Thymus (tissue), 11 donors: ENCODE data around the gene ATN1. TPM values are rescaled to one million over a fixed set of nuclear protein-coding genes. Genes with fewer than 3 reads are reported as not detected.

Experiments
- DNase-seq, 9 donors: peaks; one replicate each; pipeline ENCODE4 v3.0.0-alpha.2; 2013; ENCODE audit warnings: low spot score in 9 of 9, low read depth in 6 of 9, missing footprints in 1 of 9
- H3K27ac ChIP-seq, 2 donors: one replicate each; pipeline ENCODE4 v1.5.1; 2013; ENCODE audit warnings: control low read depth in 1 of 2, low read depth in 1 of 2, low read length in 1 of 2, mild to moderate bottlenecking in 1 of 2, moderate library complexity in 1 of 2
- H3K27me3 ChIP-seq, 2 donors: one replicate each; pipeline ENCODE4 v1.5.1; 2013; ENCODE audit warnings: low read length in 1 of 2; ENCODE audit not compliant: control insufficient read depth in 2 of 2, insufficient read depth in 1 of 2
- H3K36me3 ChIP-seq, 2 donors: one replicate each; pipeline ENCODE4 v1.5.1; 2013; ENCODE audit warnings: low read length in 1 of 2, mild to moderate bottlenecking in 1 of 2, moderate library complexity in 1 of 2; ENCODE audit not compliant: control insufficient read depth in 2 of 2, insufficient read depth in 2 of 2
- H3K4me1 ChIP-seq, 2 donors: one replicate each; pipeline ENCODE4 v1.5.1; 2013; ENCODE audit warnings: low read length in 2 of 2; ENCODE audit not compliant: control insufficient read depth in 2 of 2, insufficient read depth in 2 of 2
- H3K4me3 ChIP-seq, 2 donors: one replicate each; pipeline ENCODE4 v1.5.1; 2013; ENCODE audit warnings: low read length in 2 of 2, control low read depth in 1 of 2, mild to moderate bottlenecking in 1 of 2
- H3K9me3 ChIP-seq, 2 donors: one replicate each; pipeline ENCODE4 v1.5.1; 2013; ENCODE audit warnings: low read length in 1 of 2, mild to moderate bottlenecking in 1 of 2; ENCODE audit not compliant: control insufficient read depth in 2 of 2, insufficient read depth in 1 of 2
- WGBS: extraction: QIAGEN DNeasy Blood & Tissue Kit; methylation state at CpG from one replicate; pipeline ENCODE4 v1.1.7; 2013; 5-methylcytosine and 5-hydroxymethylcytosine counted together
- polyA plus RNA-seq: library from polyadenylated mRNA; stranded (reverse); fragments of 200-250 nt; gene quantifications from one replicate; pipeline ENCODE4 v1.2.3, GENCODE V29; 2013
- total RNA-seq: library from RNA; stranded (reverse); fragments of 120-200 nt; gene quantifications from one replicate; pipeline ENCODE4 v1.2.4, GENCODE V29; 2013
- donor health status: healthy.

The ATN1 gene
- total and polyA plus RNA-seq, 2 donors = 1.6 to 30.3 TPM

DNA sequence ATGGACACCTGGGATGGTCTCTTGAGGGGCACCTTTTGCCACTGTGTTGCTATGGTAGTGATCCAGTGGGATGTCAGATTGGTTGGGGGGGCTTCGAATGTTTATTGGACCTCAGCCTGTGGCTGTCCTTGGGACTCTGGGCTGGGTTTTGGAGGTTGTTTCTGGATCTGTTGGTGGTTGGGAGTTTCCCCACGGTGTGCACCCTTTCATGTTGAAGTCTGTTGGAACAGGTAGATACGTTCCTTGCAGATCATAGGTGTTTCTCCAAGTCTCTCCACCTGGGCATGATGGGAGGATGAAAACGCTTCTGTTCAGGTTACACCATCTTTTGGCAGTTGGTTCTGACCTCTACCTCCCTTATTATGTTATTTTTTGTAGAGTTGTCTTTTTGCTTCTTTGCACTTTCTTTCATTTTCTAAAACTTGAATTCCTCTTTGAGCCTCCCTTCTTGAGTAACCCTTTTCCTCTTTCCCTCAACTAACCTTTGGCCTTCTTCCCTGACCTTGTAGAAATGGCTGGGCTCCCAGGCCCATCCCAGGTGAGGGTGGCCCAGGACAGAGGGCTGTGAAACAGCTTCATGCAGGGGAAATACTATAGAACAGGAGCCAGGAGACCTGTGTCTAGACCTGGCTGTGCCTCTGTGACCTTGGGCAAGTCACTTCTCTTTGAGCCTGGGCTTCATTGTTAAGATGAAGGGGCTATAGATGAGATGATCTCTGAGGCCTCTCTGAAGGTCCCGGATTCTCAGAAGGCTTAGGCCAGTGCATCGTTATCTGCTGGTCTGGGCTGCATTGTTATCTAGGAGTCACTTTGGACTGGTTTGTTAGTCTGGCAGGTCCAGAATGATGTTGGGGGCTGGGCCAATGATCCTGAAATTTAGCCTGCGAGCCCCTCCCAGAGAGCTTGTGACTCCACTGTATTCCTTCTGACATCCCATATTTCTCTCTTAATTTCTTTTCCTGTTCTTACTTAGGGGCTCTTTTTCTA is 2.0 kb downstream of the ATN1 start:
- 94% methylated on average over 7 of the region's 7 CpGs for WGBS
- Histone ChIP-seq H3K4me3 (peak overlapping the region; percentile 53 to 87), H3K9me3 (peaks cover 0 to 1% of the 10 kb centered on the region in 2 donors), H3K36me3 (peaks cover 0 to 11% of the 10 kb centered on the region in 2 donors), H3K4me1 (peaks cover 15 to 71% of the 10 kb centered on the region in 2 donors), H3K27me3 (peaks cover 0 to 33% of the 10 kb centered on the region in 2 donors), H3K27ac (peak overlapping the region in 1 of 2 donors; percentile 61)
- no peak for DNase-seq

DNA sequence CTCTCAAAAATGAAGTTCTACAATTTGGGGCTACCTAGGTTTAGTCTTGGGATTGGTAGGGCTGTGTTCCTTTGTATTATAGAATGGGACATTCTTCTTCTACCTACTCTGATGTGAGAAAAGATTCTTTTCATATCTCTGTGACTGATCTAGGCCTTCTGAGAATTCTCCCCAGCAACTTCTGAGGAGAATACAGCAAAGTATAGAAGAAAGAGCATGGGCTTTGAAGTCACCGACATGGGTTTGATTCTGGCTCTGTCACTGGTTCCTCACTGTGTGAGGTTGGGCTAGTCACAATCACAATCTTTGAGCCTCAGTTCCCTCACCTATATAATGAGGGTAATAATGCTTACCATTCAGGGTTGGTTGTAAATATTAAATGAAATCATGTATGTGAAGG is 5.0 kb downstream of the ATN1 start:
- Histone ChIP-seq H3K9me3 (no peaks in the 10 kb centered on the region), H3K36me3 (peaks cover 0 to 19% of the 10 kb centered on the region in 2 donors), H3K27ac (peak overlapping the region in 1 of 2 donors; percentile 40), H3K27me3 (peaks cover 0 to 14% of the 10 kb centered on the region in 2 donors), H3K4me3 (no peak overlapping the region), H3K4me1 (peaks cover 18 to 68% of the 10 kb centered on the region in 2 donors)
- DNase-seq = peak in 4 of 9 donors; percentile 70 to 88 (median 72)
- WGBS = 9% methylated on average over 1 of the region's 1 CpG

- no peak for DNase-seq
- H3K4me1 ChIP-seq = peaks cover 22 to 70% of the 10 kb centered on the region in 2 donors
- H3K4me3 ChIP-seq = no peak overlapping the region
- H3K27me3 ChIP-seq = peaks cover 0 to 4% of the 10 kb centered on the region in 2 donors
- no peaks in the 10 kb centered on the region for H3K9me3 ChIP-seq
- H3K36me3 ChIP-seq = peaks cover 3 to 24% of the 10 kb centered on the region in 2 donors
- H3K27ac ChIP-seq = no peak overlapping the region
- 91% methylated on average over 8 of the region's 8 CpGs for WGBS
Observed at GRCh38 chr12:6934110-6934509, 6.4 kb downstream of the ATN1 start.

GRCh38 chr12:6935371-6936193 is 7.8 kb downstream of the ATN1 start:
- H3K9me3 ChIP-seq = no peaks in the 10 kb centered on the region
- H3K4me3 ChIP-seq = no peak overlapping the region
- H3K27me3 ChIP-seq = no peaks in the 10 kb centered on the region
- H3K4me1 ChIP-seq = peaks cover 22 to 59% of the 10 kb centered on the region in 2 donors
- peaks cover 5 to 24% of the 10 kb centered on the region in 2 donors for H3K36me3 ChIP-seq
- WGBS = 96% methylated on average over 14 of the region's 14 CpGs
- no peak for DNase-seq
- peak overlapping the region; percentile 25 to 99 for H3K27ac ChIP-seq

GRCh38 chr12:6936194-6936635 is 8.5 kb downstream of the ATN1 start:
- WGBS = 94% methylated on average over 3 of the region's 3 CpGs
- H3K4me1 ChIP-seq = peaks cover 22 to 59% of the 10 kb centered on the region in 2 donors
- peaks cover 6 to 24% of the 10 kb centered on the region in 2 donors for H3K36me3 ChIP-seq
- no peaks in the 10 kb centered on the region for H3K9me3 ChIP-seq
- peak overlapping the region in 1 of 2 donors; percentile 59 for H3K4me3 ChIP-seq
- peak overlapping the region; percentile 25 to 99 for H3K27ac ChIP-seq
- DNase-seq = no peak
- no peaks in the 10 kb centered on the region for H3K27me3 ChIP-seq

DNA sequence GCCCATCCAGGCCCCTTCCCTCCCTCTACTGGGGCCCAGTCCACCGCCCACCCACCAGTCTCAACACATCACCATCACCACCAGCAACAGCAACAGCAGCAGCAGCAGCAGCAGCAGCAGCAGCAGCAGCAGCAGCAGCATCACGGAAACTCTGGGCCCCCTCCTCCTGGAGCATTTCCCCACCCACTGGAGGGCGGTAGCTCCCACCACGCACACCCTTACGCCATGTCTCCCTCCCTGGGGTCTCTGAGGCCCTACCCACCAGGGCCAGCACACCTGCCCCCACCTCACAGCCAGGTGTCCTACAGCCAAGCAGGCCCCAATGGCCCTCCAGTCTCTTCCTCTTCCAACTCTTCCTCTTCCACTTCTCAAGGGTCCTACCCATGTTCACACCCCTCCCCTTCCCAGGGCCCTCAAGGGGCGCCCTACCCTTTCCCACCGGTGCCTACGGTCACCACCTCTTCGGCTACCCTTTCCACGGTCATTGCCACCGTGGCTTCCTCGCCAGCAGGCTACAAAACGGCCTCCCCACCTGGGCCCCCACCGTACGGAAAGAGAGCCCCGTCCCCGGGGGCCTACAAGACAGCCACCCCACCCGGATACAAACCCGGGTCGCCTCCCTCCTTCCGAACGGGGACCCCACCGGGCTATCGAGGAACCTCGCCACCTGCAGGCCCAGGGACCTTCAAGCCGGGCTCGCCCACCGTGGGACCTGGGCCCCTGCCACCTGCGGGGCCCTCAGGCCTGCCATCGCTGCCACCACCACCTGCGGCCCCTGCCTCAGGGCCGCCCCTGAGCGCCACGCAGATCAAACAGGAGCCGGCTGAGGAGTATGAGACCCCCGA is 9.1 kb downstream of the ATN1 start:
- Histone ChIP-seq H3K9me3 (no peaks in the 10 kb centered on the region), H3K27me3 (no peaks in the 10 kb centered on the region), H3K27ac (peak overlapping the region; percentile 98 to 99), H3K4me3 (peak overlapping the region; percentile 59 to 79), H3K36me3 (peaks cover 9 to 27% of the 10 kb centered on the region in 2 donors), H3K4me1 (peaks cover 22 to 59% of the 10 kb centered on the region in 2 donors)
- WGBS = 6% methylated on average over 36 of the region's 36 CpGs
- peak in 4 of 9 donors; percentile 77 to 90 (median 82) for DNase-seq

DNA sequence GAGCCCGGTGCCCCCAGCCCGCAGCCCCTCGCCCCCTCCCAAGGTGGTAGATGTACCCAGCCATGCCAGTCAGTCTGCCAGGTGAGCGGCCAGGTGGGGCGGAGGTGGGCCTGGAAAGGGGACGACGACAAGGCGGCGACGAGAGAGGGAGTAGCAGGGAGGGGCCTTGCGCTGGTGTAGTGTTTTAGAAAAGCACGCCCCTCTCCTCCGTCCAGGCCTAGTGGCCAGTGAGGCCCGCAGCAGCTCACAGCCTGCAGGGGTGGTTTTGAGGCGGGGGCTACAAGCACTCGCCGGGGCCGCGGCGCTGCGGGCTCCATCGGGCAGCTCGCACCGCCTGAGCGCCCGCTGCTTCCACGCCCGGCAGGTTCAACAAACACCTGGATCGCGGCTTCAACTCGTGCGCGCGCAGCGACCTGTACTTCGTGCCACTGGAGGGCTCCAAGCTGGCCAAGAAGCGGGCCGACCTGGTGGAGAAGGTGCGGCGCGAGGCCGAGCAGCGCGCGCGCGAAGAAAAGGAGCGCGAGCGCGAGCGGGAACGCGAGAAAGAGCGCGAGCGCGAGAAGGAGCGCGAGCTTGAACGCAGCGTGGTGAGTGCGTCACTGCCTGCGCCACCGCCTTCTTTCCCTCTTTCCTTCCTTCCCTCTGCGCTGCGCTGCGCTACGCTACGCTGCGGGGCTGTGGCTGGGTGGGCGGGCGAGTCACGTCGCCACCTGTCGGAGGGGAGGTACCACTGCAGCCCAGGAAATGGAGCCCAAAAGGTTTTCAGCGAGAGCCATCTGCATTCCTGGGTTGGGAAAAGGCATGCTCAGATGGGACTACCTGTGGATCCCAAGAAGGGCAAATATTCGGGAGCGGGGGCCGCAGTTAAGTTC is 10.0 kb downstream of the ATN1 start:
- no peaks in the 10 kb centered on the region for H3K27me3 ChIP-seq
- no peaks in the 10 kb centered on the region for H3K9me3 ChIP-seq
- peak; percentile 91 to 98 (median 94) for DNase-seq
- H3K36me3 ChIP-seq = peaks cover 9 to 27% of the 10 kb centered on the region in 2 donors
- peak overlapping the region; percentile 59 to 79 for H3K4me3 ChIP-seq
- under 1% methylated on average over 80 of the region's 80 CpGs for WGBS
- H3K27ac ChIP-seq = peak overlapping the region; percentile 98 to 99
- H3K4me1 ChIP-seq = peaks cover 15 to 59% of the 10 kb centered on the region in 2 donors
